HG03457 (cell line): ENCODE results near the gene PGM2.

ENCODE experiments used
- ATAC-seq: cut with Tn5 transposase; IDR thresholded peaks from one replicate; pipeline ENCODE4 v1.9.1; 2021; ENCODE audit warnings: moderate number of reproducible peaks; ENCODE audit not compliant: unreplicated experiment

Gene PGM2

GRCh38 chr4:37860266-37860665 lies 33.8 kb downstream of the PGM2 start:
- no peak for ATAC-seq

GRCh38 chr4:37862961-37863360 lies 36.5 kb downstream of the PGM2 start:
- no peak for ATAC-seq

GRCh38 chr4:37864786-37865185 lies 38.3 kb downstream of the PGM2 start:
- ATAC-seq: no peak

DNA sequence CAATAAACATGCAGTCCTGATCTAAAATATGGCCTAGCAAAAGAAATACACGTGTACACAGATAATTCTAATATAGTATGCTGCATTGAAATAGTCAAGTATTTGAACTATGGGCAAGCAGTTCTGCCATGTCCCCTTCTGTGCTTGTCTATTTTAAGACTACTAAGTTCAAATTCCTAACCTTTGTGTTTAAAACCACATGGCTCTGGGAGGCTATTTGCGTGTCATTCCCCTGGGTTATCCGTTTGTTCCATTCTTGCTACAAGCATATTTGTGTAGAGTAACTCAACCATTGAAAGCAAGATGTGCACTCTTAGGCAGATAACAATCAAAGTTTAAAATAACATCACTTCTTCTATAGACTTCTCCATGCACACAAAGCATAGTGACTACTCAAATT lies 39.0 kb downstream of the PGM2 start:
- ATAC-seq: no peak

- no peak for ATAC-seq
Observed at GRCh38 chr4:37867102-37867501, 40.6 kb downstream of the PGM2 start.

DNA sequence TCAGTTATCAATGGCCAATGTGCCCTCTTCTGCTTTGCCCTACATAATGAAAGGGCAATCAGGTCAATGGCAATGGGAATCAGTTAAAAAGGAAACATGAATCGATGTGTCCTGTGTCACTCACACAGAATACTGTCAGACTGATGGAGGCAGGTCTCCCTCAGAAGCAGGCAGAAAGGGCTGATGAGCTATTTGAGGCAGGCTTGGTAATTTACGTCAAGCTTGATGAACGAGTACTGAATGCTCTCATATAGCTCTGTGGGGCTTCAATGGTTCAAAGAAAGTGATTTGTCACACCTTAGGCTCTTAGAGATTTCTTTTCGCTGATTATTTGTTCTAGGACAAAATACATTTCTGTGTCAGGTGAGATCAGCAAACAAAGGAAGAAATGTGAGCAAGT lies 41.8 kb downstream of the PGM2 start:
- ATAC-seq: no peak

GRCh38 chr4:37872310-37872988 lies 46.0 kb downstream of the PGM2 start:
- no peak for ATAC-seq

DNA sequence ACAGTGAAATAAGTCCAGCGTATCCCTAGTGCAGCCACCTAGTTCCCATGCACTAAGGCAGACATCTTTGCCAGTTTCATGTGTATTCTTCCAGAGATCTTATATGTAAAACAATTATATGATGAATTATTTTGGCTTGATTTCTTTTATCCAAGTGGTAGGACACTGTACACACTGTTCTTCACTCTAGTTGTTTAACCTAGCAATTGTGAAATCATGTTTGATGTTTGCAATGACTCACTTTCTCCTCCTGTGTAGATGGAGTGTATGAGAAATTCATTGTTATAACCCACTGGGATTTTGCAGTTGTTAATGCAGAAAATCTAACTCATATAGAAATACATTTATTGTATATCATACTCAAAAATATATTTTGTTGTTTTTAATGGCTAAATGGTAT lies 46.9 kb downstream of the PGM2 start:
- ATAC-seq: no peak

GRCh38 chr4:37876156-37876555 lies 49.7 kb downstream of the PGM2 start:
- ATAC-seq: no peak

DNA sequence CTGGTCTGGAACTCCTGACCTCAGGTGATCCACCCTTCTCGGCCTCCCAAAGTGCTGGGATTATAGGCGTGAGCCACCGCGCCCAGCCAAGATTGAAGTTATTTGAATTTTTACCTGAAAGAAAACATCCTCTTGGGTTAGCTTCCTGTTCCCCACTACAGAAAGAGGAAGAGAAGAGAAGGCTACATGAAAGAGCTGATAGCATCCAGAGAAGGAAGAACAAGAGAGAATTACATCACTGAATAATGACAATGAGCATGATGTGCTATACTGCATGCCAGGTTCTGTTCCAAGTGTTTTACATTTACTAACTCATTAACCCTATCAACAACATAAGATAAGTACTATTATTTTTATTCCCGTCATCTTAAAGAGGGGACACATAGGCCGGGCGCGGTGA lies 52.9 kb downstream of the PGM2 start:
- ATAC-seq: no peak

DNA sequence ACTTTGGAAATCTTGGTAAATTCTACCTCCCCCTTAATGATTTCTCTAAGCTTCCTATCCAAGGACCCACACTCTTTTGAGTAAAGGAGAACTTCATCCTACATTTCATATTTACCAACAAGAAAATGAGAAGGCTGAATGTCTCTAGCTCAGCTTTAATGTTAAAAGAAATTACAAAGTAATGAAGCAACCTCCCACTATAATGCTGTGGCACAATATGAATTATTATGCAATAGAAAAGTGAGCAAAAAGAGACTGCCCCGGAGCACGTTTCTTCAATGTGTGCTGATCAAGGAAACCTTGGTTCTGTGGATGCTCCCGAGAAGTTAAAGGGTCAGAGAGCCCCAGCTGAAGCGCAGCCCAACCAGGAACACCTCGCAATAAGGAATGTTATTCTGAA lies 55.3 kb downstream of the PGM2 start:
- no peak for ATAC-seq

- no peak for ATAC-seq
Observed at GRCh38 chr4:37882665-37883296, 56.3 kb downstream of the PGM2 start.

DNA sequence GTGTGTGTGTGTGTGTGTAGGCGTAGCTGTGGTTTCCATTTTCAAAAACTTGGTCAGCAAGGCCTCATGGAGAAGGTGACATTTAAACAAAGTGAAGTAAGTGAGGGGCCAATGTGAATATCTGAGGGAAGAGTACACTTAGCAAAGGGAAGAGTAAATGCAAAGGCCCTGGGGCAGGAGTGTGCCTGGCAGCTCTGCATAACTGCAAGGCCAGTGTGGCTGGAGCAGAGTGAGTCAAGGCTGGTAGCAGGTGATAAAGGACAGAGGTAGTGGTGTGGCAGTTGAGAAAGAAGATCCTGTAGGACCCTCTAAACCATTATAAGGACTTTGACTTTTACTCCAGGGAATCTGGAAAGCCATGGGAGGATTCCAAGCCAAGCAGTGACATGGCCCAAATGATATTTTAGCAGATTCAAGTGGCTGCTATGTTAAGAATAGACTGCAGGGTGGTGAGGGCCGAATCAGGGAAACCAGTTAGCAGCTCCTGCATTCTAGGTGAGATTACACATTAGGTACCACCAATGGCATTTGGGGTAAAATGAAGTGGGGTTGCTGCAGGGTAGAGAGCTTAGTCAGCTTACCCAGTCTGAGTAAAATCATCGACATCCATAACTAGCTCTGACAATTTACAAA lies 58.5 kb downstream of the PGM2 start:
- ATAC-seq: no peak

- no peak for ATAC-seq
Observed at GRCh38 chr4:37885496-37885895, 59.0 kb downstream of the PGM2 start.

DNA sequence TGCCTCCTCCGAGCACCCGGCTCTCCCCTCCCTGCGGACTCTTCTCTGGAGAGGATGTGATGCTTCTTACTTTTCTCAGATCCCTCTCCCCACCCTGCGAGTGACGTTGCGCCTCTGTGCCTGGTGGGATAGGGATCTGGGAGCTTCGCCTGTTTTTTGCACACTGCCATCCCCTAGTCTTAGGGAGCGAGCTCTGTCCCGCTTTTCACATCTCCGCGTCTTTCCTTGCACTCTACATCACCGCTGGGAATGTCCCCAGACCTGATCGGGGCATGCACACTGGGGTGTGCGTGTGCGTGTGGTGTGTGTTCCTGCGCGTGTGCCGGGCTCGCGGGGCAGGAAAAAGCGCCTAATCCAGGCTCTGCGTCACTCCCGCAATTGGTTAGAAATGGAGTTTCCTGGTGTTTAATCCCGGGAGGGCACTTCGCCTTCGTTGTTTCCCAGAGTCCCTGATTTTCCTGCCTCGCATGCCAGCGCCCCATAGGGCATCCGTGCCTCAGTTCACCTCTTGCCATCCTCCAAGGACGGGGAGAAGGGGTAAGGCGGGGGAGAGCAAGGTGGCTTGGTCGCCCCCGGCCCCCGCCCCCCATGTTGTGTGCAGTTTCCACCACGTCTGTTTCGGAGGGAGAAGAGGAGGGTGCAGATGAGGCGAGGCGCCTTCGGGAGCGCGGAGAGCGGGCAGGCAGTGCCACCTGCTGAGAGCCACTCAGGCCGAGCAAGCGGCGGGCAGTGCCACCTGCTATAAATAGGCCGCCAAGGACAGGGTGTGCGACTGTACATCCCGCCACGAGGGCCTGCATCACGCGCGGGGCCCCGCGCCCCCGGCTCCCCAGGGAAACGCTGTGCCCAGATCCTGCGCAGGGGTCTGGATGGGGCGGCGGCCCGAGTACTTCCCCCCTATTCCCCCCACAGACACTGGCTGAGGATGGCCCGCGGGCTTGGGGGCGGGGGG lies 63.6 kb downstream of the PGM2 start:
- ATAC-seq: peak; percentile 9

GRCh38 chr4:37890801-37891259 lies 64.3 kb downstream of the PGM2 start, which contains the start of gene TBC1D1:
TSS of gene TBC1D1 (plus strand) at chr4:37891084. CDS start at chr4:37902096, 11,012 bp downstream.
- peak; percentile 20 for ATAC-seq

DNA sequence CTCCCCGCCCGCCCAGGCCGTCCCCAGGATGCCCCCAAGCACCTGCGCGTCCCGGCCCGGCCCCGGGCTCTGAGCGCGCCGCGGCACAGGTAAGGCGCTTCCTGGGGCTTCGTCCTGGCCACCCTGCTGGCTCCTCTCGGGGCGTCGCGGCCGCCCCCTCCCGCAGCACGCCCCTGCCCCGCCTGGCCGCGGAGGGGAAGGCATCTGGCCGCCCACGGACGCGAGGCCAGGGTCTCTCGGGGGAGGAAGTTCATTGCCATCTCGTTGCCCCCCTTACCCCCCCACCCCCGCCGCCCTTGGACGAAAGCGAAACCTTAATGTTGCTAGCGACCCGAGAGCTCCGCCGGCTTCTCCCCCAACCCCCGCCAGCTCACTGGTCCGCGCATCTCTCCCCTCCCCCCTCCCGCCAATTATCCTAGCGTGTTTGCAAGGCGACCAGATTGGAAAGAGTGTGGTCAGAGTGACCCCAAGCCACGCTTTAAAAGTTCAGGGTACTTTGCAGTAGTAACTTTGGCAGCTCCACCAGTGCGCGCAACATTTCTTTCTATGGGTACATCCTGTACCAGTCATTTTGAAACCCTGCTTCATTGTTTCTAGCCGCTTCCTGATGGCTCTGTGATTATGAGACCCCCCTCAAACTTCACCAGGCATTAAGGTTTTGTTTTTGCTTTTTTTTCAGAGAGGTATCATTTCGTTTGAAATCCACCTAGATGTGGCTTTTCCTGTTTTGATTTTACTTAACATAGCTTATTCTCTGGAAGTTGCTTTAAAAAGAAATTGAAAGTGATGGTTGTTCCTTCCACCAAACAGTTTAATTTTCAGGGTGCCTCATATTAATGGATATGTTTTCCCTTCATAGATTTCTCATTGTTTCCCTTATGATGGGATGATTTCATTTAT lies 65.0 kb downstream of the PGM2 start:
- ATAC-seq: peak; percentile 47

GRCh38 chr4:37892641-37893040 lies 66.2 kb downstream of the PGM2 start:
- ATAC-seq: no peak

- no peak for ATAC-seq
Observed at GRCh38 chr4:37893164-37893563, 66.7 kb downstream of the PGM2 start.

DNA sequence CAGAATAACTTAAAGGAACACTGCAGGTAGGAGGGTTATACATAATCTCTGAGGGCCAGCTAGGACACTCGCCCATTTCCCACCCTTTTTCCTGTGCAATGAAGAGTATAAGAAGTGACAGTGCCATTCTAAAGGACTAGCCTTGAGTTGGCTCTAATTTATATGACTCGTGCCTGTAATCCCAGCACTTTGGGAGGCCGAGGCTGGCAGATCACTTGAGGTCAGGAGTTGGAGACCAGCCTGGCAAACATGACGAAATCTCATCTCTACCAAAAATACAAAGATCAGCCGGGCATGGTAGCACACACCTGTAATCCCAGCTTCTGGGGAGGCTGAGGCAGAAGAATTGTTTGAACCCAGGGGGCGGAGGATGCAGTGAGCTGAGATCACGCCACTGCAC lies 68.8 kb downstream of the PGM2 start:
- no peak for ATAC-seq
